GM12878 (cell line): Measurements from ENCODE around the gene SFXN2. TPM values are rescaled to one million over a fixed set of nuclear protein-coding genes. Genes with fewer than 3 reads are reported as not detected.

Experiments
- ATAC-seq: fragments of 200-7000 bp; cut with Tn5 transposase; 3 replicates; pipeline ENCODE4 v1.9.1; 2020; ENCODE audit warnings: mild to moderate bottlenecking, moderate library complexity
- BruUV-seq: library from RNA; stranded (reverse); fragments of 400-500 nt; replicated peaks from 2 replicates; lab custom pipeline; 2021; lab: Mats Ljungman, UMichigan
- CTCF ChIA-PET: fragments of 300-600 bp; sonication (Branson Sonifier 250); formaldehyde crosslinking; extraction: SDS; loops from one replicate; lab custom pipeline; 2021; ENCODE audit warnings: inconsistent platforms; lab: Yijun Ruan, JAX
- POLR2A ChIA-PET: fragments of 350-600 bp; formaldehyde crosslinking; extraction: SDS; loops from one replicate; lab custom pipeline; 2021; ENCODE audit warnings: inconsistent platforms; lab: Charles Lee
- RAD21 ChIA-PET: fragments of 300-600 bp; sonication (Branson Sonifier 250); formaldehyde crosslinking; loops from one replicate; lab custom pipeline; 2023; ENCODE audit warnings: antibody characterized with exemption; ENCODE audit not compliant: unreplicated experiment; lab: Charles Lee
- SMC1A ChIA-PET: fragments of 300-600 bp; sonication (Branson Sonifier 250); formaldehyde crosslinking; loops from one replicate; lab custom pipeline; 2023; ENCODE audit not compliant: unreplicated experiment, uncharacterized antibody; lab: Charles Lee
- DNase-seq: peaks from one replicate; pipeline ENCODE4 v3.0.0-alpha.2; 2011; ENCODE audit warnings: low read depth, low spot score
- FAIRE-seq: peaks from 3 replicates; lab custom pipeline; 2011; peaks lifted over from hg19 to GRCh38; lab: Jason Lieb, UNC
- H2AFZ ChIP-seq: 2 replicates; pipeline ENCODE4 v1.6.0; 2011; ENCODE audit warnings: low read depth, low read length, control low read depth; ENCODE audit not compliant: control insufficient read depth
- H3K27ac ChIP-seq: 2 replicates; pipeline ENCODE4 v1.5.1; 2011; ENCODE audit warnings: control low read depth; ENCODE audit not compliant: control insufficient read depth, insufficient read depth
- H3K27me3 ChIP-seq, 2 experiments: replicated peaks in 1 of 2; 2 replicates each; pipeline versions ENCODE4 v1.6.0 to v1.6.1; 2011; ENCODE audit warnings: low read length in 1 of 2; ENCODE audit not compliant: control insufficient read depth in 2 of 2, insufficient read depth in 2 of 2
- H3K36me3 ChIP-seq, 2 experiments: 2 replicates each; pipeline ENCODE4 v1.5.1; 2011; ENCODE audit warnings: low read length in 1 of 2; ENCODE audit not compliant: control insufficient read depth in 2 of 2, insufficient read depth in 2 of 2
- H3K4me1 ChIP-seq: 2 replicates; pipeline ENCODE4 v1.6.1; 2011; ENCODE audit warnings: mild to moderate bottlenecking, low read length, moderate library complexity, mixed read lengths; ENCODE audit not compliant: control insufficient read depth, insufficient read depth
- H3K4me2 ChIP-seq: 2 replicates; pipeline ENCODE4 v1.6.0; 2011; ENCODE audit warnings: control low read depth; ENCODE audit not compliant: control insufficient read depth, insufficient read depth
- H3K4me3 ChIP-seq: fragments of 200-600 bp; sonication (generic); 2 replicates; pipeline ENCODE4 v1.5.1; 2016
- H3K79me2 ChIP-seq: 2 replicates; pipeline ENCODE4 v1.6.0; 2011; ENCODE audit warnings: low read length; ENCODE audit not compliant: control insufficient read depth, insufficient read depth
- H3K9ac ChIP-seq: 2 replicates; pipeline ENCODE4 v1.8.0; 2011; ENCODE audit warnings: low read length, control low read depth, mixed read lengths; ENCODE audit not compliant: control insufficient read depth, insufficient read depth
- H3K9me3 ChIP-seq: replicated peaks from 3 replicates; pipeline ENCODE4 v1.5.1; 2011; ENCODE audit warnings: mild to moderate bottlenecking, low read length; ENCODE audit not compliant: control insufficient read depth, insufficient read depth
- H4K20me1 ChIP-seq: 2 replicates; pipeline ENCODE4 v1.6.0; 2011; ENCODE audit not compliant: control insufficient read depth, insufficient read depth
- BHLHE40 ChIP-seq, 2 experiments: fragments of 450-650 bp in 1 of 2; IDR thresholded peaks; 2 replicates each; pipeline ENCODE4 v1.6.1; 2011 to 2017; ENCODE audit warnings: low read depth in 2 of 2, borderline replicate concordance in 1 of 2, improper control_type of control experiment in 1 of 2, low read length in 1 of 2, mild to moderate bottlenecking in 1 of 2
- BMI1 ChIP-seq: fragments of 450-650 bp; IDR thresholded peaks from 2 replicates; pipeline ENCODE4 v1.6.1; 2016; ENCODE audit warnings: mild to moderate bottlenecking, moderate library complexity, borderline replicate concordance
- CHD1 ChIP-seq: IDR thresholded peaks from 2 replicates; pipeline ENCODE4 v1.6.1; 2012; ENCODE audit warnings: low read depth, low read length, improper control_type of control experiment
- EP300 ChIP-seq, 2 experiments: fragments of 150-350 bp in 1 of 2; IDR thresholded peaks; 2 replicates each; pipeline ENCODE4 v1.6.1; 2011 to 2012; ENCODE audit warnings: low read depth in 2 of 2, low read length in 2 of 2, borderline replicate concordance in 1 of 2, improper control_type of control experiment in 1 of 2, inconsistent platforms in 1 of 2; ENCODE audit not compliant: control insufficient read depth in 1 of 2
- FOS ChIP-seq: IDR thresholded peaks from 3 replicates; pipeline ENCODE4 v1.6.1; 2011; ENCODE audit warnings: borderline replicate concordance; ENCODE audit not compliant: insufficient read length; ENCODE audit errors: extremely low read depth
- IRF4 ChIP-seq: IDR thresholded peaks from 2 replicates; pipeline ENCODE4 v1.6.1; 2011; ENCODE audit warnings: low read depth, low read length
- JUND ChIP-seq: IDR thresholded peaks from 2 replicates; pipeline ENCODE4 v1.6.1; 2012; ENCODE audit warnings: low read depth, mild to moderate bottlenecking, low read length, improper control_type of control experiment, moderate library complexity
- NBN ChIP-seq: fragments of 450-650 bp; IDR thresholded peaks from 2 replicates; pipeline ENCODE4 v1.6.1; 2016
- NR2C1 ChIP-seq: fragments of 450-650 bp; IDR thresholded peaks from 2 replicates; pipeline ENCODE4 v1.6.1; 2017; ENCODE audit warnings: antibody characterized with exemption, mild to moderate bottlenecking, moderate library complexity
- PBX3 ChIP-seq: IDR thresholded peaks from 2 replicates; pipeline ENCODE4 v1.6.1; 2011; ENCODE audit warnings: mild to moderate bottlenecking, low read depth, low read length, moderate library complexity; ENCODE audit not compliant: insufficient replicate concordance
- SP1 ChIP-seq: IDR thresholded peaks from one replicate; pipeline ENCODE4 v1.6.1; 2011; ENCODE audit warnings: low read depth, low read length
- ZBTB33 ChIP-seq: fragments of 450-650 bp; IDR thresholded peaks from 2 replicates; pipeline ENCODE4 v1.6.1; 2017; ENCODE audit warnings: mild to moderate bottlenecking
- WGBS: methylation state at CpG from one replicate; pipeline ENCODE4 v1.1.6; 2016; ENCODE audit warnings: low lambda C conversion rate; ENCODE audit not compliant: insufficient replicate concordance, insufficient coverage; ENCODE audit errors: missing lambda C conversion rate; 5-methylcytosine and 5-hydroxymethylcytosine counted together
- in situ Hi-C: fragments of 300-500 bp; cut with MboI; formaldehyde crosslinking; loops from 9 replicates; pipeline ENCODE4 v1.14.3; 2018; ENCODE audit warnings: mixed read lengths
- intact Hi-C: fragments of 100-400 bp; cut with micrococcal nuclease; formaldehyde crosslinking; loops from one replicate; pipeline ENCODE4 v1.14.2; 2022; ENCODE audit not compliant: unreplicated experiment
- polyA plus RNA-seq, 11 experiments: library from polyadenylated mRNA; depleted of rRNA in 4 of 11; unstranded in 6 of 11; stranded (reverse) in 5 of 11; fragments of >200 nt; fragmentation: Nextera tagmentation in 4 of 11; fragmentation: Illumina TruSeq in 1 of 11; extraction: Ambion mirVana in 4 of 11; extraction: Trizol in 1 of 11; gene quantifications; 1 replicate in 1 of 11; 2 replicates in 10 of 11; pipeline versions ENCODE4 v1.2.1 to v1.2.3, GENCODE V29; 2011 to 2016; ENCODE audit warnings: inconsistent platforms in 2 of 11, missing spikeins in 2 of 11, low read depth in 1 of 11
- total RNA-seq, 4 experiments: library from RNA; depleted of rRNA in 3 of 4; stranded (reverse); fragments of >200 nt in 3 of 4; fragmentation: Illumina TruSeq in 1 of 4; extraction: Trizol in 1 of 4; gene quantifications; 2 replicates each; pipeline versions ENCODE4 v1.2.1 to v1.2.3, GENCODE V29; 2013 to 2021

Gene SFXN2
- total and polyA plus RNA-seq, 10 of the 15 experiments (the other 5 are each of a cell fraction or from before 2014, with no cell fraction given), result 8.8 to 22.5 (median 18.5) TPM

GRCh38 chr10:102674566-102674965 is 39.9 kb upstream of the SFXN2 start:
- no peak for DNase-seq
- Histone ChIP-seq H3K4me2 (peak overlapping the region; percentile 52), H3K4me1 (peaks cover 29% of the 10 kb centered on the region), H3K9ac (no peak overlapping the region), H3K9me3 (no peaks in the 10 kb centered on the region), H3K4me3 (no peak overlapping the region; the same call in 1 of the 2 replicates), H3K27ac (no peak overlapping the region), H4K20me1 (no peaks in the 10 kb centered on the region), H3K79me2 (no peaks in the 10 kb centered on the region), H3K27me3 (no peaks in the 10 kb centered on the region), H2AFZ (no peak overlapping the region; the same call in 1 of the 2 replicates), H3K36me3 (no peaks in the 10 kb centered on the region)
- WGBS, result 46% methylated on average over 2 of the region's 2 CpGs
- BruUV-seq, result no TSS peak
- SMC1A ChIA-PET, result interaction anchor here (0.8 to 8.2 kb wide), 21 partner anchors 10 to 227 kb away, joined by 3 to 140 read pairs (median 5); partner anchors contain the start of genes ACTR1A, ARL3, SFXN2 and TRIM8
- POLR2A ChIA-PET, result interaction anchor here (0.5 to 7.3 kb wide), 13 partner anchors 8 to 853 kb away, joined by 3 to 151 read pairs (median 12); partner anchors contain the start of genes ARL3, SFXN2 and TRIM8
- CTCF ChIA-PET, result interaction anchor here (0.9 to 8.7 kb wide), 12 partner anchors 10 to 228 kb away, joined by 3 to 128 read pairs (median 16); partner anchors contain the start of genes ACTR1A, ARL3, SFXN2 and SUFU
- in situ Hi-C loops, result no loop called here
- intact Hi-C loops, result no loop called here
- 0 out of 3 replicates have a peak, but pooled peaks have one; percentile 9 for ATAC-seq
- FAIRE-seq, result no peak
- TF ChIP-seq ZBTB33 (no peak), BHLHE40 (IDR thresholded peaks at IDR 0.05; ENCODE audit: borderline replicate concordance in 1 of 2, low read depth in 2 of 2, low read length in 1 of 2) (no peak), IRF4 (no peak), JUND (no peak), NR2C1 (no peak), CHD1 (no peak), FOS (no peak), NBN (no peak), BMI1 (no peak), EP300 (IDR thresholded peaks at IDR 0.05; ENCODE audit: borderline replicate concordance in 1 of 2, control insufficient read depth in 1 of 2, low read depth in 2 of 2, low read length in 2 of 2) (no peak), SP1 (no peak), PBX3 (no peak)
- RAD21 ChIA-PET, result interaction anchor here (0.8 to 8.4 kb wide), 21 partner anchors 8 to 172 kb away, joined by 3 to 140 read pairs (median 4); partner anchors contain the start of genes ACTR1A, ARL3, CYP17A1 and SFXN2
